ENCODE data around the gene GNG14. TPM values are rescaled to one million over a fixed set of nuclear protein-coding genes. Genes with fewer than 3 reads are reported as not detected.
A peak's percentile ranks its signal among the peaks of the same experiment; 100 is the strongest.

The GNG14 gene
- total and polyA plus RNA-seq, 2 of the 13 experiments (the other 11 are each of a cell fraction or from before 2014, with no cell fraction given) = not detected

DNA sequence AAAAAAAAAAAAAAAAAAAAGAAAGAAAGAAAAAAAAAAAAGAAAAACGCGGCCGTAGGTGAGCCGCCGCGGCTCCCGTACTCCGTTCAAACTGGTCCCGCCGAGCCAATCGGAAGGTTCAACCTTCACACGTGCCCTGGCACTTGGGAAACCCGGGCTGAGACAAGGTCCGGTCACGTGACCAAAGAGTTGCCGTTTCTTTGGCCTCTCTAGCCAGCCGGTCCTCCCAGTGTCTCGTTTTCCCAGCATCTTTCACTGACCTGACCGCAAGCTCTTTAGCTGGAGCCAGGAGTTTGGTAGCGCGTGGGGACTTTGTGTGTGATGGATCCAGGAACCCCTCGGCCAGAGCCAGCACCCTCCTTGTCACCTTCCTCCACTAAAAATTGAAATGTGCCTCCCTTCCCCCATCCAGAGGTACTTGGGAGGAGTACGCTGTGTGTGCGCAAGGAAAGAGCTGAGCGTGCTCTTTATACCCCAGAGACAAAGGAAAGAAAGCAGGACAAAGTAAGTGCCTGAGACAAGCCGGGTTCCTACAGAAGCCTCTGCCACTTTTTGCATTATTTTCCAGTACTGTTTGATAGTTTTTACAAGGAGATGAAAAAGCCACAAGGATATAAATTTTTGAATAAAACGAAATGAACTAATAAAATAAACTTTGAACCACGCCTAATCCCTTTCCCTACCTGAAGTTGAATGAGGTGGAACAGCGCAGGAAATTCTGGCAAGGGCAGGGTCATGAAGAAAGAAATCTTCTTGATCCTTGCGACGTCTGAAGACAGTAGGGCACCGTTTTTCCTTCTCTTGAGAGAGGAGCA, 35.0 kb downstream of the GNG14 start (continued):
- TF ChIP-seq, protein P1, sequence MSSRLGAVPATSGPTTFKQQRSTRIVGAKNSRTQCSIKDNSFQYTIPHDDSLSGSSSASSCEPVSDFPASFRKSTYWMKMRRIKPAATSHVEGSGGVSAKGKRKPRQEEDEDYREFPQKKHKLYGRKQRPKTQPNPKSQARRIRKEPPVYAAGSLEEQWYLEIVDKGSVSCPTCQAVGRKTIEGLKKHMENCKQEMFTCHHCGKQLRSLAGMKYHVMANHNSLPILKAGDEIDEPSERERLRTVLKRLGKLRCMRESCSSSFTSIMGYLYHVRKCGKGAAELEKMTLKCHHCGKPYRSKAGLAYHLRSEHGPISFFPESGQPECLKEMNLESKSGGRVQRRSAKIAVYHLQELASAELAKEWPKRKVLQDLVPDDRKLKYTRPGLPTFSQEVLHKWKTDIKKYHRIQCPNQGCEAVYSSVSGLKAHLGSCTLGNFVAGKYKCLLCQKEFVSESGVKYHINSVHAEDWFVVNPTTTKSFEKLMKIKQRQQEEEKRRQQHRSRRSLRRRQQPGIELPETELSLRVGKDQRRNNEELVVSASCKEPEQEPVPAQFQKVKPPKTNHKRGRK (CRISPR knock-in tag; IDR thresholded peaks at IDR 0.05) = no peak
- TF ChIP-seq ZNF333 (CRISPR knock-in tag; IDR thresholded peaks at IDR 0.05; ENCODE audit: borderline replicate concordance) (no peak), TCF7L2 (IDR thresholded peaks at IDR 0.05; ENCODE audit: low read depth, low read length) (no peak), HBP1 (CRISPR knock-in tag; IDR thresholded peaks at IDR 0.05; ENCODE audit: low read depth) (peak; percentile 69; the same call in 1 of the 2 replicates), ZBTB46 (CRISPR knock-in tag; IDR thresholded peaks at IDR 0.05; ENCODE audit: borderline replicate concordance) (no peak), U2AF2 (IDR thresholded peaks at IDR 0.05; ENCODE audit: low read depth, low read length) (peak; percentile 94), ZKSCAN1 (IDR thresholded peaks at IDR 0.05; ENCODE audit: low read length) (no peak), ZNF431 (CRISPR knock-in tag; IDR thresholded peaks at IDR 0.05; ENCODE audit: borderline replicate concordance, low read depth) (no peak), ZNF382 (CRISPR knock-in tag; IDR thresholded peaks at IDR 0.05; ENCODE audit: borderline replicate concordance) (no peak), IKZF4 (CRISPR knock-in tag; IDR thresholded peaks at IDR 0.05; ENCODE audit: borderline replicate concordance, low read depth, not compliant biosample characterization) (no peak), SRSF4 (IDR thresholded peaks at IDR 0.05; ENCODE audit: low read depth, low read length, poor library complexity, severe bottlenecking) (no peak), BORCS8-MEF2B (CRISPR knock-in tag; IDR thresholded peaks at IDR 0.05) (no peak; the same call in 1 of the 2 replicates), ZNF720 (CRISPR knock-in tag; IDR thresholded peaks at IDR 0.05) (no peak), CHD4 (IDR thresholded peaks at IDR 0.05; ENCODE audit: borderline replicate concordance, low read length) (no peak), TAF1 (CRISPR knock-in tag; IDR thresholded peaks at IDR 0.05) (peak; percentile 69; the same call in 1 of the 2 replicates), HIVEP1 (CRISPR knock-in tag; IDR thresholded peaks at IDR 0.05) (no peak), ARNT (IDR thresholded peaks at IDR 0.05) (no peak), NBN (conservative IDR thresholded peaks at IDR 0.05) (no peak), ZNF570 (CRISPR knock-in tag; IDR thresholded peaks at IDR 0.05; ENCODE audit: borderline replicate concordance) (no peak)
- TF ChIP-seq, protein P2, sequence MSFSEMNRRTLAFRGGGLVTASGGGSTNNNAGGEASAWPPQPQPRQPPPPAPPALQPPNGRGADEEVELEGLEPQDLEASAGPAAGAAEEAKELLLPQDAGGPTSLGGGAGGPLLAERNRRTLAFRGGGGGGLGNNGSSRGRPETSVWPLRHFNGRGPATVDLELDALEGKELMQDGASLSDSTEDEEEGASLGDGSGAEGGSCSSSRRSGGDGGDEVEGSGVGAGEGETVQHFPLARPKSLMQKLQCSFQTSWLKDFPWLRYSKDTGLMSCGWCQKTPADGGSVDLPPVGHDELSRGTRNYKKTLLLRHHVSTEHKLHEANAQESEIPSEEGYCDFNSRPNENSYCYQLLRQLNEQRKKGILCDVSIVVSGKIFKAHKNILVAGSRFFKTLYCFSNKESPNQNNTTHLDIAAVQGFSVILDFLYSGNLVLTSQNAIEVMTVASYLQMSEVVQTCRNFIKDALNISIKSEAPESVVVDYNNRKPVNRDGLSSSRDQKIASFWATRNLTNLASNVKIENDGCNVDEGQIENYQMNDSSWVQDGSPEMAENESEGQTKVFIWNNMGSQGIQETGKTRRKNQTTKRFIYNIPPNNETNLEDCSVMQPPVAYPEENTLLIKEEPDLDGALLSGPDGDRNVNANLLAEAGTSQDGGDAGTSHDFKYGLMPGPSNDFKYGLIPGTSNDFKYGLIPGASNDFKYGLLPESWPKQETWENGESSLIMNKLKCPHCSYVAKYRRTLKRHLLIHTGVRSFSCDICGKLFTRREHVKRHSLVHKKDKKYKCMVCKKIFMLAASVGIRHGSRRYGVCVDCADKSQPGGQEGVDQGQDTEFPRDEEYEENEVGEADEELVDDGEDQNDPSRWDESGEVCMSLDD (CRISPR knock-in tag; IDR thresholded peaks at IDR 0.05; ENCODE audit: borderline replicate concordance) = no peak
- TF ChIP-seq, protein P3, sequence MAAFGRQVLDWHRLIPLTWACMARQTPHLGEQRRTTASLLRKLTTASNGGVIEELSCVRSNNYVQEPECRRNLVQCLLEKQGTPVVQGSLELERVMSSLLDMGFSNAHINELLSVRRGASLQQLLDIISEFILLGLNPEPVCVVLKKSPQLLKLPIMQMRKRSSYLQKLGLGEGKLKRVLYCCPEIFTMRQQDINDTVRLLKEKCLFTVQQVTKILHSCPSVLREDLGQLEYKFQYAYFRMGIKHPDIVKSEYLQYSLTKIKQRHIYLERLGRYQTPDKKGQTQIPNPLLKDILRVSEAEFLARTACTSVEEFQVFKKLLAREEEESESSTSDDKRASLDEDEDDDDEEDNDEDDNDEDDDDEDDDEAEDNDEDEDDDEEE (CRISPR knock-in tag; IDR thresholded peaks at IDR 0.05) = no peak
